ENCODE results near the gene ALG14.

DNA sequence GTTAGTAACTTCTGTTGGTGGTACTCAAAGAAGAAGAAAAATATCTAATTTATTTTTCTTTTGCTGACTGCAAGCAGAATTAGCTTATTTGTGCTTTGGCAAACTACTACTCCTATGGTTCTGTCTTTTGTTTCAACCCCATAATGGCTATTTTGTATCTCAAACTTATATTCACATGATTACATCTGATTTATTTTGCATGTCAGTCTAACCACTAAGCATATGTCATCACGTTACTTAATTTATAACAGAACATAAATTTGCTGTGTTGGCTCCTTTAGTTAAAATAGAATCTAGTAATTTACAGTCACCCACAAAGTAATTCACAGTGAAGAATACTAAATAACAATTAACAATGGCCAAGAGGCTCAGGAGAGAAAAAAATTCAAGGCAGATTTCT, 106.7 kb downstream of the ALG14 start:
- no peak for TF ChIP-seq POLR2A (IDR thresholded peaks at IDR 0.05)
- TF ChIP-seq, protein P1, sequence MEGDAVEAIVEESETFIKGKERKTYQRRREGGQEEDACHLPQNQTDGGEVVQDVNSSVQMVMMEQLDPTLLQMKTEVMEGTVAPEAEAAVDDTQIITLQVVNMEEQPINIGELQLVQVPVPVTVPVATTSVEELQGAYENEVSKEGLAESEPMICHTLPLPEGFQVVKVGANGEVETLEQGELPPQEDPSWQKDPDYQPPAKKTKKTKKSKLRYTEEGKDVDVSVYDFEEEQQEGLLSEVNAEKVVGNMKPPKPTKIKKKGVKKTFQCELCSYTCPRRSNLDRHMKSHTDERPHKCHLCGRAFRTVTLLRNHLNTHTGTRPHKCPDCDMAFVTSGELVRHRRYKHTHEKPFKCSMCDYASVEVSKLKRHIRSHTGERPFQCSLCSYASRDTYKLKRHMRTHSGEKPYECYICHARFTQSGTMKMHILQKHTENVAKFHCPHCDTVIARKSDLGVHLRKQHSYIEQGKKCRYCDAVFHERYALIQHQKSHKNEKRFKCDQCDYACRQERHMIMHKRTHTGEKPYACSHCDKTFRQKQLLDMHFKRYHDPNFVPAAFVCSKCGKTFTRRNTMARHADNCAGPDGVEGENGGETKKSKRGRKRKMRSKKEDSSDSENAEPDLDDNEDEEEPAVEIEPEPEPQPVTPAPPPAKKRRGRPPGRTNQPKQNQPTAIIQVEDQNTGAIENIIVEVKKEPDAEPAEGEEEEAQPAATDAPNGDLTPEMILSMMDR (IDR thresholded peaks at IDR 0.05): no peak

All from thyroid gland (tissue), 4 donors.